Vagina (tissue), 2 donors: ENCODE data around the gene CLEC16A. TPM values are rescaled to one million over a fixed set of nuclear protein-coding genes. Genes with fewer than 3 reads are reported as not detected.

Experiments
- DNase-seq, 2 donors: peaks; one replicate each; pipeline ENCODE4 v3.0.0-alpha.2; 2017; ENCODE audit errors: extremely low spot score in 2 of 2
- H3K27ac ChIP-seq: fragments of 200-600 bp; sonication (generic); one replicate; pipeline ENCODE4 v1.5.1; 2019
- H3K27me3 ChIP-seq: fragments of 200-600 bp; sonication (generic); one replicate; pipeline ENCODE4 v1.5.1; 2019
- H3K36me3 ChIP-seq, 2 donors: fragments of 200-600 bp; sonication (generic); one replicate each; pipeline ENCODE4 v1.5.1; 2017 to 2019
- H3K4me1 ChIP-seq: fragments of 200-600 bp; sonication (generic); one replicate; pipeline ENCODE4 v1.5.1; 2019
- H3K4me3 ChIP-seq, 2 donors: fragments of 200-600 bp; sonication (generic); 1 replicate in 1 of 2; 2 replicates in 1 of 2; pipeline ENCODE4 v1.5.1; 2016 to 2019
- H3K9me3 ChIP-seq: fragments of 200-600 bp; sonication (generic); one replicate; pipeline ENCODE4 v1.5.1; 2019
- CTCF ChIP-seq, 3 experiments: fragments of 450-650 bp in 2 of 3; fragments of 200-600 bp in 1 of 3; sonication (generic) in 1 of 3; IDR thresholded peaks; one replicate each; pipeline ENCODE4 v1.5.1; 2017 to 2019; ENCODE audit warnings: antibody characterized with exemption in 3 of 3, mild to moderate bottlenecking in 2 of 3, moderate library complexity in 2 of 3
- POLR2A ChIP-seq, 2 donors: fragments of 450-650 bp; IDR thresholded peaks; one replicate each; pipeline ENCODE4 v1.6.1; 2017; ENCODE audit warnings: antibody characterized with exemption in 2 of 2, mild to moderate bottlenecking in 2 of 2, moderate library complexity in 2 of 2
- POLR2AphosphoS5 ChIP-seq, 2 donors: sonication (generic); formaldehyde crosslinking; IDR thresholded peaks; one replicate each; pipeline ENCODE4 v1.9.0; 2017; ENCODE audit warnings: antibody characterized with exemption in 2 of 2, mild to moderate bottlenecking in 2 of 2, low read depth in 1 of 2; ENCODE audit not compliant: insufficient read depth in 1 of 2
- intact Hi-C: fragments of 100-400 bp; cut with DNase I; formaldehyde crosslinking; loops from one replicate; pipeline ENCODE4 v1.15.1; 2023
- total RNA-seq: library from RNA; depleted of rRNA; stranded (reverse); fragments of >200 nt; gene quantifications from one replicate; pipeline ENCODE4 v1.2.3, GENCODE V29; 2016

Gene CLEC16A
- total RNA-seq, 1 donor from 2014 or later: 21.6 TPM

GRCh38 chr16:11036040-11036439, 91.7 kb downstream of the CLEC16A start:
- TF ChIP-seq POLR2AphosphoS5 (IDR thresholded peaks at IDR 0.05; ENCODE audit: insufficient read depth in 1 of 2, low read depth in 1 of 2): no peak
- TF ChIP-seq POLR2A (IDR thresholded peaks at IDR 0.05): no peak
- TF ChIP-seq CTCF (IDR thresholded peaks at IDR 0.05): no peak
- no peak for DNase-seq
- intact Hi-C loops: loop anchor here (10.0 kb wide), 1 partner anchor 51 kb away; no protein-coding TSS in a partner anchor
- Histone ChIP-seq H3K9me3 (no peaks in the 10 kb centered on the region), H3K4me3 (no peak overlapping the region), H3K27me3 (no peaks in the 10 kb centered on the region), H3K4me1 (peaks cover 41% of the 10 kb centered on the region), H3K36me3 (peaks cover 0 to 16% of the 10 kb centered on the region in 2 donors), H3K27ac (peak overlapping the region; percentile 90)

DNA sequence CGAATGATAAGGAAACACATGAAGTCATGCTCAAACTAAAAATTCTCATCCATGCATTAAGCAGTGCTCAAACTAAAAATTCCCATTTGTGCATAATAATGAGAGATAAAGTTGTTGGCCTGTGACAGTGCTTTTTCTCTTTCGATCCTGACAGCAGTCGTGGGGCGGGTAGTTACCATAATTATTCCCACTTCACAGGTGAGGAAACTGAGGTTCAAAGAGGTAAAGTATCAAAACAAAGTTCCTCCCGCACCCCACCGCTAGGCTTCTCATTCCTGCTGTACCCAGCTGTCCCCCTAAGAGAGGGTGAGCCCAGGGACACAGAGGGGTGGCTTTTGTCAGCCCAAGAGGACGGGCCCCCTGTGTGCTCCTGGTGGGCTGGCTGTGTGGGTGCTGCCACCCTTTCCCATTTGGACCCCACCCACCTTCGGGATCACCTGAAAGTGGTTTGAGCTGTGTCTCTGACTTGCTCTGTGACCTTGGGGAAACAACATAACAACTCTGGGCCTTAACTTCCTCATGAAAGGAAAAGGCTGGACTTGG, 92.6 kb downstream of the CLEC16A start:
- no peak for TF ChIP-seq CTCF (IDR thresholded peaks at IDR 0.05)
- TF ChIP-seq POLR2A (IDR thresholded peaks at IDR 0.05): no peak
- no peak for TF ChIP-seq POLR2AphosphoS5 (IDR thresholded peaks at IDR 0.05; ENCODE audit: insufficient read depth in 1 of 2, low read depth in 1 of 2)
- Histone ChIP-seq H3K4me1 (peaks cover 37% of the 10 kb centered on the region), H3K4me3 (no peak overlapping the region), H3K9me3 (no peaks in the 10 kb centered on the region), H3K27me3 (no peaks in the 10 kb centered on the region), H3K36me3 (peaks cover 0 to 25% of the 10 kb centered on the region in 2 donors), H3K27ac (no peak overlapping the region)
- no peak for DNase-seq
- intact Hi-C loops: loop anchor here (10.0 kb wide), 1 partner anchor 52 kb away; no protein-coding TSS in a partner anchor

DNA sequence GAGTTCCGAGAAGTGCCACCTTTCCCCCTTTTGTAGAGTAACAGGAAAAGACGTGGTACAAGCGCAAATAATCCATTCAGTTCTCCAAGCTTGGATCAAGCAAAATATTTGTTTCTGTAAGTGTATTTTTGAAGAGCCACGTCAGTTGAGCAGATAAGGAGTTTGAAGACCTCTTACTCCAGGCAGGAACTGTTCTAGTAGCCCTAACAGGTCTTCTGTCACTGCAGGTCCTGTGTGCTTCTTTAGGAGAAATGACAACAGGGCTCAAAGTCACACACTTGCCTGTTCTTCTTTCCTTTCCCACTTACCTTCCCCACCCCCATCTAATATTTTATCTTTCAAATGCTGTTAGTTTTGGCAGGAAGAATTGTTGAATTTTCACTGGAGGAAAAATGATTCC, 93.9 kb downstream of the CLEC16A start:
- TF ChIP-seq POLR2AphosphoS5 (IDR thresholded peaks at IDR 0.05; ENCODE audit: insufficient read depth in 1 of 2, low read depth in 1 of 2): no peak
- TF ChIP-seq POLR2A (IDR thresholded peaks at IDR 0.05): no peak
- TF ChIP-seq CTCF (IDR thresholded peaks at IDR 0.05): no peak
- intact Hi-C loops: loop anchor here (10.0 kb wide), 1 partner anchor 54 kb away; no protein-coding TSS in a partner anchor
- no peak overlapping the region for H3K4me3 ChIP-seq
- DNase-seq: no peak
- no peak overlapping the region for H3K27ac ChIP-seq
- peaks cover 23% of the 10 kb centered on the region for H3K4me1 ChIP-seq
- H3K36me3 ChIP-seq: peaks cover 0 to 36% of the 10 kb centered on the region in 2 donors
- no peaks in the 10 kb centered on the region for H3K27me3 ChIP-seq
- H3K9me3 ChIP-seq: no peaks in the 10 kb centered on the region

DNA sequence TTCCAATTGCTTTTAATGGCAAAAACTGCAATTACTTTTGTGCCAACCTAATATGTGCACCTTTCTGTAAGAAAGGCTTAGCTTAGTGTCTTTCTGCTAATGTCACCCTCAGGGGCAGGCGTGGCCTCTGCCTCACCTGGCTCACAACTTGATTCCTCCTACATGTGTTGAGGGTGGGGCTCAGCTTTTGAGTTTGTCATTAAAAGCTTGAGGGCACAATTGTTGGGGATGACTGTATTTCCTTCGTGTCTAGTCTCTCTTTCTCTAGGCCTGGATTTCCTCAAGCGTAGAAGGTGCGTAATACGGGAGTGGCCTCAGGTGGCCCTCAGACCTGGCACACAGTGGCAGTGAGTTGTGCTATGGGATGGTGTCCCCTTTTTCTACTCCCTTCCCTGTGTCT, 94.4 kb downstream of the CLEC16A start:
- H3K9me3 ChIP-seq: no peaks in the 10 kb centered on the region
- intact Hi-C loops: loop anchor here (10.0 kb wide), 1 partner anchor 54 kb away; no protein-coding TSS in a partner anchor
- peaks cover 0 to 37% of the 10 kb centered on the region in 2 donors for H3K36me3 ChIP-seq
- no peak overlapping the region for H3K27ac ChIP-seq
- peaks cover 18% of the 10 kb centered on the region for H3K4me1 ChIP-seq
- no peak overlapping the region for H3K4me3 ChIP-seq
- TF ChIP-seq CTCF (IDR thresholded peaks at IDR 0.05) (no peak), POLR2AphosphoS5 (IDR thresholded peaks at IDR 0.05; ENCODE audit: insufficient read depth in 1 of 2, low read depth in 1 of 2) (peak in 1 of 2 donors; percentile 77)
- no peaks in the 10 kb centered on the region for H3K27me3 ChIP-seq
- no peak for DNase-seq

- intact Hi-C loops: loop anchor here (10.0 kb wide), 1 partner anchor 55 kb away; no protein-coding TSS in a partner anchor
- Histone ChIP-seq H3K27ac (no peak overlapping the region), H3K27me3 (no peaks in the 10 kb centered on the region), H3K4me1 (peaks cover 11% of the 10 kb centered on the region), H3K4me3 (no peak overlapping the region), H3K36me3 (peaks cover 0 to 37% of the 10 kb centered on the region in 2 donors), H3K9me3 (no peaks in the 10 kb centered on the region)
- TF ChIP-seq POLR2A (IDR thresholded peaks at IDR 0.05) (no peak), CTCF (IDR thresholded peaks at IDR 0.05) (no peak), POLR2AphosphoS5 (IDR thresholded peaks at IDR 0.05; ENCODE audit: insufficient read depth in 1 of 2, low read depth in 1 of 2) (no peak)
- no peak for DNase-seq
These were observed 95.4 kb downstream of the CLEC16A start for GRCh38 chr16:11039726-11040125.
